Nephron (organoid): ENCODE measurements around the gene RNU5B-1.

Source experiments
- H3K27ac Mint-ChIP-seq, 3 experiments: 2 replicates each; pipeline ENCODE4 v1.8.0; 2020; ENCODE audit warnings: mixed read lengths in 3 of 3, mild to moderate bottlenecking in 2 of 3, moderate library complexity in 1 of 3
- H3K27me3 Mint-ChIP-seq: 2 replicates; pipeline ENCODE4 v1.8.0; 2021; ENCODE audit warnings: low read depth, mild to moderate bottlenecking, moderate library complexity, mixed read lengths
- H3K36me3 Mint-ChIP-seq: 2 replicates; pipeline ENCODE4 v1.8.0; 2020; ENCODE audit warnings: low read depth, mixed read lengths
- H3K4me1 Mint-ChIP-seq: 2 replicates; pipeline ENCODE4 v1.8.0; 2020; ENCODE audit warnings: mixed read lengths
- H3K4me3 Mint-ChIP-seq, 3 experiments: 2 replicates each; pipeline ENCODE4 v1.8.0; 2020; ENCODE audit warnings: mild to moderate bottlenecking in 3 of 3, mixed read lengths in 3 of 3, moderate library complexity in 2 of 3
- H3K9me3 Mint-ChIP-seq: 2 replicates; pipeline ENCODE4 v1.8.0; 2020; ENCODE audit warnings: mixed read lengths
- CTCF ChIP-seq, 3 experiments: fragments of 200-600 bp; sonication (generic); IDR thresholded peaks; one replicate each; pipeline ENCODE4 v1.5.0; 2021; ENCODE audit warnings: antibody characterized with exemption in 3 of 3; ENCODE audit not compliant: unreplicated experiment in 3 of 3

RNU5B-1 gene

GRCh38 chr15:65286069-65286703 lies 18.3 kb upstream of the RNU5B-1 start:
- Mint-ChIP-seq H3K4me3 (peak overlapping the region; percentile 86 to 91 (median 89)), H3K27ac (peak overlapping the region; percentile 73 to 93 (median 88)), H3K4me1 (peaks cover 19% of the 10 kb centered on the region), H3K36me3 (peaks cover 15% of the 10 kb centered on the region), H3K27me3 (no peaks in the 10 kb centered on the region), H3K9me3 (no peaks in the 10 kb centered on the region)
- no peak for TF ChIP-seq CTCF (IDR thresholded peaks at IDR 0.05; ENCODE audit: unreplicated experiment in 3 of 3)

GRCh38 chr15:65286704-65287519 lies 17.6 kb upstream of the RNU5B-1 start, which contains the start of gene PARP16:
PARP16 (minus strand) TSS chr15:65286883; CDS start chr15:65286426, 457 bp downstream.
- TF ChIP-seq CTCF (IDR thresholded peaks at IDR 0.05; ENCODE audit: unreplicated experiment in 3 of 3) = peak; percentile 25 to 45 (median 33)
- Mint-ChIP-seq H3K4me3 (peak within 1 kb of the TSS; percentile 86 to 91 (median 89)), H3K4me1 (peaks cover 19% of the 10 kb centered on the region), H3K36me3 (peaks cover 15% of the 10 kb centered on the region), H3K27me3 (no peaks in the 10 kb centered on the region), H3K27ac (peak within 1 kb of the TSS; percentile 73 to 93 (median 88)), H3K9me3 (no peaks in the 10 kb centered on the region)

GRCh38 chr15:65287520-65287855 lies 17.0 kb upstream of the RNU5B-1 start:
- no peak for TF ChIP-seq CTCF (IDR thresholded peaks at IDR 0.05; ENCODE audit: unreplicated experiment in 3 of 3)
- peak overlapping the region; percentile 86 to 91 (median 89) for H3K4me3 Mint-ChIP-seq
- peaks cover 16% of the 10 kb centered on the region for H3K4me1 Mint-ChIP-seq

GRCh38 chr15:65289261-65289854 lies 15.1 kb upstream of the RNU5B-1 start:
- TF ChIP-seq CTCF (IDR thresholded peaks at IDR 0.05; ENCODE audit: unreplicated experiment in 3 of 3) = no peak
- H3K9me3 Mint-ChIP-seq = no peaks in the 10 kb centered on the region
- no peaks in the 10 kb centered on the region for H3K27me3 Mint-ChIP-seq
- H3K27ac Mint-ChIP-seq = no peak overlapping the region
- no peak overlapping the region for H3K4me3 Mint-ChIP-seq
- H3K4me1 Mint-ChIP-seq = peaks cover 13% of the 10 kb centered on the region
- H3K36me3 Mint-ChIP-seq = no peaks in the 10 kb centered on the region

More at GRCh38 chr15:65287520-65287855, 17.0 kb upstream of the RNU5B-1 start:
- Mint-ChIP-seq H3K27ac (peak overlapping the region; percentile 65 to 87 (median 73)), H3K36me3 (peaks cover 11% of the 10 kb centered on the region), H3K9me3 (no peaks in the 10 kb centered on the region), H3K27me3 (no peaks in the 10 kb centered on the region)

GRCh38 chr15:65290228-65290627 lies 14.2 kb upstream of the RNU5B-1 start:
- Mint-ChIP-seq H3K4me3 (no peak overlapping the region), H3K27ac (no peak overlapping the region), H3K9me3 (no peaks in the 10 kb centered on the region), H3K4me1 (peaks cover 13% of the 10 kb centered on the region), H3K36me3 (no peaks in the 10 kb centered on the region), H3K27me3 (no peaks in the 10 kb centered on the region)
- TF ChIP-seq CTCF (IDR thresholded peaks at IDR 0.05; ENCODE audit: unreplicated experiment in 3 of 3) = no peak
